Measurements from ENCODE around the gene EVX1.

Gene EVX1

DNA sequence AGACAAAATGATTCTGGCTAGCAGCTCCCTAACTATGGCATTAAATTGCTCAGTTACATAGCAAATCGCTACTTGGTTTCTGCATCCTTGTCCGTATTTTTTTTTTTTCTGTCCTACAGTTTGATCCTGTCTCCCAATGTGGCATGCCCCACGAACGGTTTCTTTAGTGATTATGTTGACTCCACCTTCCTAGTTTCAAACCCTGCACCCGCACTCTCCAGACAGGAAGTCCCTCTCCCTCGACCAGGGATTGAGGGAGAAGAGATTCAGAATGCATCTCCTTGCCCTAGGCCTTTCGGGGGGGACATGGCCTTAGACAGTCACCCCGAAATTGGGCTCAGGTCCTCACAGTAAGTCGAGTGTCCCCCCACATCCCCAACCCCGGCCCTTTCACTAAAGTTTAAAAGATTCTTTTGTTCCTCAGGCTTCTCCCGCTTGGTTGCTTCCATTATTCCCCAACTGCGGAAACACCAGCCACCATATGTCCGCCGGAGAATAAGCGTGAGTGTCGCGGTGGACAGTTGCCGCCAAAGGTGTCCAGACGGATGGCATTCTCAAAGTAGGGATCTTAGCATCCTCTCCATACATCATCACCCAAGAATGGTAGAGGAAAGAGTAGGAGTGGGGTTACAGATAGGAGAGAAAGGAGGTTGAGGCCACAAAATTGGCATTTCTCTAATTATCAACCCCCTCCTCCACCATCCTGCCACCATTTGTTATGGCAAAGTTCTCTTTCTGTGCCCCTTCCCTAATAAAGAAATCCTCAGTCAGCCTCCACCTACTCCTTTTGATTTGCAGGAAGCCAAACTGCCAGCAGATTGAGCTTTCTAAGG lies 7.3 kb downstream of the EVX1 start:
- no peak for DNase-seq (ENCODE audit: low spot score)

DNA sequence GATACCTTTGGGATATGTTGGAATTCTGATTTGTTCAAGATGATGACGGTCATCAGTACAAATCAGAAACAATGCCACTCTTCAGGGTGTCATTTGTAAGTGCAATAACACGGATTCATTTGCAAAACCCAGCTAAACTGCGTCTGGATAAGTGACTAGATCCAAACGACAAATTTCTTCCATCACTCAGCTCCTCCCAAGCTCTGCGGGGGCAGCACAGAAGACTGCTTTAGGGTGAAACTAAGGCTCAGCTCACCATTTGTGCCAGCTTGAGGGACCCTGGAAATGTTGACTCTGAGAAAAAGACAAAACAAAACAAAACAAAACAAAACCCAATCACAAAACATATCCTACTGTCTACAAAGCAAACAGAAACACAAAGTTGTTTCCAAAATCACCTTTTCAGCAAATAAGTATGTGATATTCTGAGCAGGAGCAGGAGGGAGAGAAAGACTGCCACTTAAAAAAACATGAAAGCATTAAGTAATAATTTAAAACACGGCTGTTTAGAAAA lies 8.0 kb downstream of the EVX1 start:
- DNase-seq (ENCODE audit: low spot score): no peak

DNA sequence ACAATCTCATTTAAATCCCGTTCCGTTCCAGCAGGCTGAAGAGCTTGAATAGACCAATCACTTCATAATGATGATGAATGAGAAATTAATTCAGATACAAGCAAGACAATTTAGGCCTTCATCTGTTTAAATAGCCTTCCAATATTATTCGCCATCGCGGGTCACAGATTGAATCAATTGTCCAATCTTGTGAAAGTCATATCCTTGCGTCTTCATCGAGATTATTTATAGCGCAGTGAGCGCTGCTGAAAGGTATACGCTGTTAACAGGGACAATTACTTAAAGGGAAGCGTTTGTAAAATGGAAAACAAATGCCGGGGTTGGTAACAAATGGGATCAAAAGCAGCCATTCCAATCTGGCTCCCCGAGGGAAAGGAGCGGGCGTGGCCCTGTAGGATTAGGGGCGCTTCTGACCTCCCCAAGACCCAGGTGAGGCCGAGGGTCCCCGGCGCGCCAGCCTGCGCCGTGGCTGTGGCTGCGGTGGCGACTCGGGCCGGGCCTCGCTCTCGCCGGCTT lies 8.6 kb downstream of the EVX1 start:
- DNase-seq (ENCODE audit: low spot score): no peak

DNA sequence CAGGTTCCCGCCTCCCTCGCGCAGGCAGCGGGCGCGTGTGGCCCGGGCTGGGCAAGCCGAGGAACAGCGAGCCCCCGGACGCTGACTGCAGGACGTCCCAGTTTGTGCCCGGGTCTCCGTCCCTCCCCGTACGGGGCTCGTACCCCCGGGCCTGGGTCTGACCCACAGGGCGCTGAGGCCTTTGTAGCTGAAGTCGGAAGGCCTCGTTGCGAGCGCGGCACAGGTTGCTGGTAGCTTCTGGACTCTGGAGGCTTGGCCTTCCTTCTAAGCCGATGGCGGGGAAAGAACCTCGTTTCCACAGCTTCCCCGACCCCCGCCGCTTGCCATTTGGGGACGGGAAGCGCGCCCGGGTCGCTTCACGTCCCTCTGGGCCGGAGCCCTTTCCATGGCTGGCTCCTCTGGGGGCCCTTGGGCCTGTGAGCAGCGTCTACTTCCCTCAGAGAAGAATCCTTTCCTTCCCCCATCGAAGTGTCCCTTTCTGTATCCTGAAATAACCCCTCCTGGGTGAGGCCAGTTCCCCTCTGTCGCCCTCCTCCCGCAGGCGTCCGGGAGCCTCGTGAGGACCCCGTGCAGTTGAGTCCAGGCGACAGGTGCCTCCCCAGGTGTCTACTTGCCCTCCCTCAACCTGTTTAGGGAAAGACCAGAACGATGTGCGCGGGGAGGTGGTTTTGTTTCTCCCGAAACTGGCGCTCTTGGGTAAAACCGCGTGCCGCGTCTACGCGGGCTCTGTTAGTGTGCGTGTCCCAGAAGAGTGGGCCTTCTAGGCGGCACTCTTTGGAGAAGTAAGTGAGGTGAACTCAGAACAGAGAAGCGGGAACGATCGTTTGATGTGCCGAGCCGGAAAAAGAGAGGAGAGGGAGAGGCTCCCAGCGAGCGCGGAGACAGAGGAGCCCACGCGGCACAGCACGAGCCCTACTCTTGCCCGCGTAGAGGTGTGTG lies 9.3 kb downstream of the EVX1 start:
- DNase-seq (ENCODE audit: low spot score): no peak

DNA sequence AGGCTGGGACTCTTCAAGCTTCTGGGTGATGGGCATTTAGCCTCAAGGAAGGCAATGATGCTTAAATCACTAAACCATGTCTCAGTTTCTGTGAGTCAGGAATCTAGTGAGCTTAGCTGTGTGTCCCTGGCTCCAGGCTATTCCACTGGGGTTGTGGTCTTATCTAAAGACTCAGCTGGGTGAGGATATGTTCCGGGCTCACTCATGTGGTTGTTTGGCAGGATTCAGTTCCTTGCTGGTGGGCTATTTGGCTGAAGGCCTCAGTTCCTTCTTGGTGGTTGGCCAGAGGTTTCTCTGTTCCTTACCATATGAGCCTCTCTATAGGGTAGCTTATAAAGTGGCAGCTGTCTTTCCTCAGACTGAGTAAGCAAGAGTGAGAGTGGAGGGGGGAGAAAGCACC lies 12.0 kb downstream of the EVX1 start:
- DNase-seq (ENCODE audit: low spot score): no peak

DNA sequence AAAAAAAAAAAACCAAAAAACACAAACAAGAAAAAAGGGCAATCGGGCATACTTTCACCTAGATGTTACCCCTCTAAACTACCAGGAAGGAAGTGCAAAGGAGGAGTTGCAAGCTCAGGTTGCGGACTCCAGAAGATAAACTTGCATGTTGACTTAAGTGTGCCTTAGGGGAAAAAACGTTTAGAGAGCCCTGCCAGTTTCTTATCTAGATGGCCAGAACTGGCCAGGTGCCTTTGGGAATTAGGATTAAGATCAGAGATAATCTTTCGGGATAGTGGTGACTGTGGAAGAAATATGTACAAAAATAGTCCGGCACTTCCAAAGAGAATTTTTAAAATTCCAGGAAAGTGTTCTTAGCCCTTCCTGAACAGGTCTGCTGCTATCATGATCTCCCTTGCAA lies 17.6 kb downstream of the EVX1 start:
- no peak for DNase-seq (ENCODE audit: low spot score)

DNA sequence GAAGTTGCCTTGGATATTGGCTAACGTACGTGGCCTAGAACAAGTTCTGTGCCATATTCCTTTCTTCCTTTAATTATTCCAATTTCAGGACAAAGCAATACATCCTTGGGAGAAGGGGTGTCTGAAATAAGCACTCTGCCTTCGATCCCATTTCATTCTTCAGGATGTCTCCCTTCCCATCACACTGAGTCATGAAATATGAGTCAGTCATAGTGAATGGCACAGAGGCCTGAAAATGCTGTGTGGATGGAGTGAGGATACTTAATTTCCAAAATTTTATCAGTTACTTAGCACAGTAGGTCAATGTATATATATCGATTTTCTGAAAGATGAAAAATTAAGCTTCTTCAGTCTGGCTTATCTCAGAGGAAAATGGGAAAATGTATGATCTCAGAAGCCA lies 19.5 kb downstream of the EVX1 start:
- DNase-seq (ENCODE audit: low spot score): no peak

DNA sequence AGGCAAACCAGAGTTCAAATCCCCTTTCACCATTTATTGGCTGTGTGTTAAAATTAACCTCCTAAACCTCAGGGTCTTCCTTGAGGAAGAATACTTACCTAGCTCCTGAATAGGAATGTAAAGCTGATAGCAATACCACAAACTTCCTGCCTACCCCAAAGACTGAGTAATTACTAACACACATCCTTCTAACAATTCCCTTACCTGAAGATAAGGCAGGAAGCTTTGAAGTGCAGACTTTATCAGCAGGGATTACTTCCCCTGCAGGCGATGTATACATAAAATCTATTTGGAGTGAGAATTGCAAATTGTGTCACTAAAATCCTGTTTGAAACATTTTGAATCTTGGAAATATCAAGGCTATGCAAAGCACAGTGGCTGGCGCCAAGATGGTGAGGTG lies 21.2 kb downstream of the EVX1 start:
- no peak for DNase-seq (ENCODE audit: low spot score)

DNA sequence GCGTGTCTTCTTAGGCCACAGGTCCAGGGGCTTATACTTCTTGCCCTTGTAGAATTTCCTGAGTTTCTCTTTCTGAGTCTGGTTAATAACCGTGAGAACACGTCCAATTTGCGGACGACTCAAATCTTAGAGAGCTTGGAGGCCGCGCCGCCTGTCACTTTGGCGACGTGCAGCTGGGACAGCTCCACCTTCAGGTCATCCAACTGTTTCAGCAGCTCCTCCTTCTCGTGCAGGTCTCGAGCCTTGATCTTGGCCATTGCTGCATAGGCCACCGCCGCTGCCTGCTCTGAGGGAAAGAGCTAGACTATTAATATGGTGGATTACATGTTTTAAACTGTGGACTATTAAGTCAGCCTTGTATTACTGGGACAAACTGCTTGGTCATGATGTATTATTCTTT lies 26.9 kb downstream of the EVX1 start:
- DNase-seq (ENCODE audit: low spot score): no peak

DNA sequence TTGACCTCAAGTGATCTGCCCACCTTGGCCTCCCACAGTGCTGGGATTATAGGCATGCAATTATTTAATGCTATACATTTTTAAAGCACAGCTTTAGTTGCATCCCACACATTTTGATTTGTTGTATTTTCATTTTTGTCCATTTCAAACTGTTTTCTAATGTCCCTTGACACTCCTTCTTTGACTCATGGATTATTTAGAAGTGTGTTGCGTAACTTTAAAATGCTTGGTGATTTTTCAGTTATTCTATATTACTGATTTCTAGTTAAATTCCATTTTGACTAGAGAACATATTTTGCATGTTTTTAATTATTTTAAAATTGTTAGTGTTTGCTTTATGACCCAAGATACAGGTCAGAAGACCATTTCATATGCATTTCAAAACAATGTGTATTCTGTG lies 28.8 kb downstream of the EVX1 start:
- no peak for DNase-seq (ENCODE audit: low spot score)

DNA sequence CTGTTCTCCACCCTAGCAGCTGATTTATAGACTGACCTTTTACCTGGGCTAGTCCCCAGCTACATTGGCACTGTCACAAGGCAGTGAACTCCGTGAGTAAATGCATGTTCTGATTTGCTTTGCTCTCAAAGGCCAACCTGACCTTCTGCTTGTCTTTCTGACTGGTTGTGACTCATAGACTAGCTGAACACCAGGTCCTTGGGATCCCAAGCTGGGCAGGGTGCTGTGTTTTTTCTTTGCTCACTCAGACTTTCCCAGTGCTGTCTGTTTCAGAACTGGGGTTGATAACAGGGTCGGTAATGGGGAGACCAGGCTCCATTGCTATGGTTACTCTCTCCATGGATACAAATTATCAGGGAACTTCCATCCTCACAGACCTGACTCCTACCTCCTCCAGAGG lies 35.0 kb downstream of the EVX1 start:
- DNase-seq (ENCODE audit: low spot score): no peak

DNA sequence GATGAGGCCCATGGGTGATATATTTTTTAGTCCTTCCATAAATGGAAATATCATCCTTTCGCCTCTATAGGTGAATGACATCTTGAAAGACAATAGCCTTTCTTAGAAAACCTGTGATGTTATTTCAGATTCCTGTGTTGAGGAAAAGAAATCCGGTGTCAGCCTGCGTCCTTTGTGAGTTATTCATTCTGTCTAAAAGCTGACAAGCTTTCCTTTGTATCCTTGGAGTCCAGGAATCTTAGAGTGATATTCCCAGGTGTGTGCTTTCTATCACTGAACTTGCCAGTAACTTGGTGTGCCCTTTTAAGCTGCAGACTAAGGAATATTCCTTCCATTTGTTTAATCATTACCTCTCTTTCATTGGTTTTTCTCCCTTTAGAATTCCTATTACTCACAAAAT lies 41.0 kb downstream of the EVX1 start:
- DNase-seq (ENCODE audit: low spot score): no peak

DNA sequence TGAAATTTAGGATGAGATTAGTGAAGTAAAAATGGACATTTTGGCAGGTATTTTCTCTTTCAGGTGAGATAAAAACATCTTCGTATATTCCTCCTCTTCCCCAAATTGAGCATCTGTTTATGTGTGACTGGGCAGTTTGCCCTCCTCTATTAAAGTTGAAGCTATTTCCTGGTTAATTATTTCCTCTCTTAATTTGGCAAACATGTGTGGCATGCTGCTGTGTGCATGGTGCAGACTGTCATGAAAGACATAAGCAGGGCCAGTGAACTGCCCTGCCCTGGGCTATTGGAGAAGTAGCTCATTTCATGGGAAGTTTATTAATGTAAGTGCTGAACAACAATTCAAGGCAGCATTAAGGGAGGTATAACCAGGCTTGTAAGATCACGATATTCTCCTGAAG lies 52.6 kb downstream of the EVX1 start:
- DNase-seq (ENCODE audit: low spot score): no peak

DNA sequence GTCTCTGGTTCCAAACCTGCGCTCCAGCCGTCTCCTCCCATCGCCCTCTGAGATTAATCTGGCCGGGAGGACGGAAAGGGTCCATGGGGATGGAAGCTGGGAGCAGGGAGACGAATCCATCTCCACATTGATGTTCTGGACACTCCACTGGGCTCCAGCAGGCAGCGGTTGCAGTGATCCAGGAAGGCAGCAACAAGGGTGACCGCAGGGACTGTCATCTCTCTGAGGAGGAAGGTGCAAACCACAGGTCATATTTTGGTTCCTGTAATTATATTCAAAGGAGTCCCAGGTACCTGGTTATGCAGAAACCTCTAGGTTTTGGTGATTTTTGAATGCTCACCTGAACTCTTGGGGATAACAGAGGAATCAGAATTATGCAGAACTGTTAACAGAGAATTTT lies 54.8 kb downstream of the EVX1 start:
- DNase-seq (ENCODE audit: low spot score): no peak

Data from AG08396 (cell line).